ENCODE data around the gene USP21.

USP21 gene

GRCh38 chr1:161215076-161215475 lies 55.8 kb downstream of the USP21 start, which contains the start of gene FCER1G:
Gene FCER1G, plus strand, starts transcription at chr1:161215295. Its CDS starts 27 bp downstream, at chr1:161215322.
- ATAC-seq = no peak
- TF ChIP-seq TOX (CRISPR knock-in tag; IDR thresholded peaks at IDR 0.05; ENCODE audit: borderline replicate concordance) = 0 out of 2 replicates have a peak, but pooled peaks have one; percentile 32
- TF ChIP-seq TSHZ2 (CRISPR knock-in tag; IDR thresholded peaks at IDR 0.05) = no peak
- TF ChIP-seq SNAI2 (CRISPR knock-in tag; IDR thresholded peaks at IDR 0.05) = no peak
